Skin epidermis (tissue), 12 donors: ENCODE results near the gene GGT5.
"Not testable (repeated sequence)": the region's sequence is repeated elsewhere in the genome, so short reads cannot be mapped to it uniquely, and the experiment has no call there.

Experiments
- H3K27ac ChIP-seq, 21 experiments: fragments of 200-600 bp; sonication (generic) in 11 of 21; one replicate each; pipeline ENCODE4 v1.5.0; 2020; ENCODE audit warnings: mild to moderate bottlenecking in 3 of 21, inconsistent platforms in 2 of 21, moderate library complexity in 2 of 21
- H3K4me3 ChIP-seq, 7 experiments: fragments of 200-600 bp; sonication (generic) in 2 of 7; one replicate each; pipeline ENCODE4 v1.5.0; 2020; ENCODE audit warnings: inconsistent platforms in 2 of 7, mild to moderate bottlenecking in 2 of 7, moderate library complexity in 1 of 7

Gene GGT5

DNA sequence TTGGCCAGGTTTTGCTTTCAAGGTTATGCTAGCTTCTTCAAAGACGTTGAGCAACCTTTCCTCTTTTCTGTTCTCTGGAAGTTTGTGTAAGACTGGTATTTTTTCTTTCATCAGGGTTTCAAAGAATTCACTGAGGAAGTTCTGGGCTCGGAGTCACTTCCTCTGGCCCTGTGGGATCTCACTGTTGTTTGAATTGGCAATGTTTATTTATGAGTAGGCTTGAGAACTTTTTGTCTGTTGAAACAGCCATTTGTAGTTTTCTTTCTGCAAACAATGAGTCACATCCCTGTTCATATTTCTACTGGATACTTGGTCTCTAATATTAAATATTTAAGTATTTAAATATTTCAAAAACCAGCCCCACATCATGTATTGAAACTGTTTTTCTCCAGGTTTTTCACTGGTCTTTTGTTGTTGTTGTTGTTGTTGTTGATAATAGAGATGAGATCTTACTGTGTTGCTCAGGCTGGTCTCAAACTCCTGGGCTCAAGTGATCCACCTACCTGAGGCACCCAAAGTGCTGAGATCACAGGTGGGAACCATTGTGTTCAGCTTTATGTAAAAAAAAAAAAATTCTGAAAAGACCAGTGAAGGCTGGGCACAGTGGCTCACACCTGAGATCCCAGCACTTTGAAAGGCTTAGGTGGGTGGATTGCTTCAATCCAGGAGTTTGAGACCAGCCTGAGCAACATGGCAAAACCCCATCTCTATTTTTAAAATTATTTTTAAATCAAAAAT, 36.7 kb downstream of the GGT5 start:
- Histone ChIP-seq H3K27ac (peak overlapping the region in 20 of 21 experiments; percentile 55 to 90 (median 79)), H3K4me3 (no peak overlapping the region)

DNA sequence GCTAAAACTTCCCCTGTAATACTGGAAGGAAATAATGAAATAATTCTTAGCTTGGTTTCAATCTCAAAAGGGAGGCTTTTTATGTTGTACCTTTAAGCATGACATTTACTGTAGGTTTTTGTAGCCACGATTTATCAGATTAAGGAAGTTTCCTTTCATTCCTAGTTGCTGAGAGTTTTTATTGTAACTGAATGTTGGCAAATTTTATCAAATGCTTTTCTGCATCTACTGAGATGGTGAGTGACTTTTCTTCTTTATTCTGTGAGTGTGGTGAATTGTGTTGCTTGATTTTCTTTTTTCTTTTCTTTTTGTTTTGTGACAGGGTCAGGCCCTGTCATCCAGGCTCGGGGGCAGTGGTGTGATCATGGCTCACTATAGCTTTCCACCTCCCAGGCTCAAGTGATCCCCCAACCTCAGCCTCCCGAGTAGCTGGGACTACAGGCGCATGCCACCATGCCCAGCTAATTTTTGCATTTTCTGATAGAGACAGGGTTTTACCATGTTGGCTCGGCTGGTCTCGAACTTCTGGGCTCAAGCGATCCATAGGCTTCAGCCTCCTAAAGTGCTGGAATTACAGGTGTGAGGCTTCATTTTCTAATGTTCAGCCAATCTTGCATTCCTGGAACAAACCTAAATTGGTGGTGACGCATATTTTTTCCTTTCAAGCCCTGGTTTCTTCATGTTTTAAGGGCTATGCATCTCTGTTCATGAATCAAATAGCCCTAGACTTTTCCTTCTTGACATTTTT, 37.4 kb downstream of the GGT5 start:
- peak overlapping the region in 20 of 21 experiments; percentile 55 to 90 (median 78) for H3K27ac ChIP-seq
- H3K4me3 ChIP-seq, result no peak overlapping the region

DNA sequence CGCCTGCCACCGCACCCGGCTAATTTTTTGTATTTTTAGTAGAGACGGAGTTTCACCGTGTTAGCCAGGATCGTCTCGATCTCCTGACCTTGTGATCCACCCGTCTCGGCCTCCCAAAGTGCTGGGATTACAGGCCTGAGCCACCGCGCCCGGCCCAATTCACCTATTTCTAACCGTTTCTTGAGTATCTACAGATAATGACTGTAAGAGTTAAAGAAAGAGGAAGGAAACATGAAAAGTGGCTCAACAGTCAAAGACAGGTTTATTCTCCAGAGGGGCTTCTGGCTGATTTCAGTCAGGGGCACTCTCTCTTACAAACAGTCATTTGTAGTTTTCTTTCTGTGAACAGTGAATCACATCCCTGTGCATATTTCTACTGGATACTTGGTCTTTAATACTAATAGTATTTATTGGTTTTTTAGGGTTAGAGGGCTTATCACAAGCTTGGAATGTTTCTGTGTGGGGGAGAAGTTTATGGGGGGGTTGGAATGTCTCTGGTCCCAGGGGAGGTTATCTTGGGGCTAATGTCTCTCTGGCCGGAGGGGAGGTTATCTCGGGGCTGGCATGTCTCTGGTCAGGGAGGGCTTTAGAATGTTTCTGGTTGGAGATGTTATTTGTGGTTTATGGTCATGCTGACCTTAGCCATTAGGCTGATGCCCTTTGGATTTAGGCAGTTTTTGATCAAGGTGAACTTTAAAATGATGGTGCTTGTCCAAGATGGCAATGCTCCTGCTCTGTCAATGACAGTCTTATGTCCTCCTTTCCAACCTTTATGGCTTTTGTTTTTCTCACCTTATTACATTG, 38.2 kb downstream of the GGT5 start:
- not testable (repeated sequence) for H3K4me3 ChIP-seq
- H3K27ac ChIP-seq, result peak overlapping the region in 20 of 21 experiments; percentile 55 to 90 (median 78)

DNA sequence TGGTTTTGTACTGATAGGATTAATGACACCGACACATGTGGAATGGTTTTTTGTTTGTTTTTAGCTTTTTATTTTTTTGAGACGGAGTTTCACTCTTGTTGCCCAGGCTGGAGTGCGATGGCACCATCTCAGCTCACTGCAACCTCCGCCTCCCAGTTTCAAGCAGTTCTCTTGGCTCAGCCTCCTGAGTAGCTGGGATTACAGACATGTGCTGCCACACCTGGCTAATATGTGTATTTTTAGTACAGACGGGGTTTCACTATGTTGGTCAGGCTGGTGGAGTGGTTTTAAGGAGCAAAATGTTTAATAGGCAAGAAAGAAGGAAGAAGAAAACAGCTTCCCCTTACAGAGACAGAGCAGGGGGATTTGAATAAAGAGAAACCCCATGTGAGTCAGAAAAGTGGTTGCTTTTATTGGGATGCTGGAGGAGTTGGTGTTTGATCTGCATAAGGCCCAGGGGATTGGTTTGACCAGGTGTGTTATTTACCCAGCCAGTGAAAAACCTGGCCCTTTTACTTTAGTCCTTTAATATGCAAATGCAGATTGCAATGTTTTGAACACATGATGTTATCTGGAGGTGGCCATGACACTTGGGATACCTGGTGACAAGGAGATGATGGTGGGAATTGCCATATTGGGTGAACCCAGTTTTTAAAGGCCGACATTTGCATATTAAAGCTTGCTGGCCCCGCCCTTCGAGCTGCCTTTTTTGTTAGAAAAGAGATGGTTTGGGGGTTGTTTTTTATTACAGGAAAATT, 39.3 kb downstream of the GGT5 start:
- Histone ChIP-seq H3K4me3 (no peak overlapping the region), H3K27ac (peak overlapping the region in 5 of 21 experiments; percentile 22 to 90 (median 82))

DNA sequence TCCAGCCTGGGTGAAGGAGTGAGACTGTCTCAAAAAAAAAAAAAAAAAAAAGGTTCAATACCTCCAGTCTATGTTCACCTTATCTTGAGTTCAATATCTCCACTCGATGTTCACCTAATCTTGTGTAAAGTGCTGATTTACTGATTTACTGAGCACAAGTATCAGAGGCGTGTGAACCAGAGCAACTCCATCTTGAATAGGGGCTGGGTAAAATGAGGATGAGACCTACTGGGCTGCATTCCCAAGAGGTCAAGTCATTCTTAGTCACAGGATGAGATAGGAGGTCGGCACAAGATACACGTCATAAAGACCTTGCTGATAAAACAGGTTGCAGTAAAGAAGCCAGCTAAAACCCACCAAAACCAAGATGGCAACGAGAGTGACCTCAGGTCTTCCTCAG, 41.0 kb downstream of the GGT5 start:
- not testable (repeated sequence) for H3K27ac ChIP-seq, H3K4me3 ChIP-seq

DNA sequence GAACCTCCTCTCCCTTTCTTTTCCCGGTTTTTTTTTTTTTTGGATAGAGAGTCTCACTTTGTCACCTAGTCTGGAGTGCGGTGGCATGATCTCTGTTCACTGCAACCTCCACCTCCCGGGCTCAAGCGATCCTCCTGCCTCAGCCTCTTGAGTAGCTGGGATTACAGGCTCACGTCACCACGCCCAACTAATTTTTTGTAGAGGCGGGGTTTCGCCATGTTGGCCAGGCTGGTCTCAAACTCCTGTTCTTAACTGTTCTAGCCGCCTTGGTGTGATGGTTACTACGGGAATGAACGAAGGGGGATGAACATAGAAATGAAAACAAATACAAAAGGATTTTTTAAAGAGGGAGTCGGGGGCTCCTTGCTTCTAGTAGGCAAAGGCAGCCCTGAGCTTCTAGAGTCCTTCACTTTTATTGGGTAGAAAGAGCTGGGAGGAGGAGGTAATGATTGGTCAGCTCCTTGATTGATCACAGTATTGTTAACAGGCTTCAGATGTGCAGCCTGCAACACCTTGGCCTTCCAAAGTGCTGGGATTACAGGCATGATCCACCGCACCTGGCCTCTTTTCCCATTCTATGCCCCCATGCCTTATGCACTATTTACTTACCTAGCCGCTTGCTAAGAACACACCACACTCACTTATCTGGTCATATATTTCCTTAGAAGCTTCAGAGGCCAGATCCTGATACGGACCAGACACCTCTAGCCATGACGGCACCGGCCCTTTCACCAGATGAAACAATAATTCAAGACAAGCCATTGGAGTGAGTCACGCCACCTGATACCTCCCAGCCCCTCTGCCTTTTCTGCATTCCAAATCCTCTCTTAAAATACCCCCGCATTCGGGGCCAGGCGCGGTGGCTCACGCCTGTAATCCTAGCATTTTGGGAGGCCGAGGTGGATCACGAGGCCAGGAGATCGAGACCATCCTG, 42.9 kb downstream of the GGT5 start:
- Histone ChIP-seq H3K27ac (no peak overlapping the region), H3K4me3 (no peak overlapping the region)

- Histone ChIP-seq H3K27ac (peak overlapping the region in 1 of 21 experiments; percentile 67), H3K4me3 (no peak overlapping the region)
Observed at GRCh38 chr22:24200619-24201212, 44.2 kb downstream of the GGT5 start.

DNA sequence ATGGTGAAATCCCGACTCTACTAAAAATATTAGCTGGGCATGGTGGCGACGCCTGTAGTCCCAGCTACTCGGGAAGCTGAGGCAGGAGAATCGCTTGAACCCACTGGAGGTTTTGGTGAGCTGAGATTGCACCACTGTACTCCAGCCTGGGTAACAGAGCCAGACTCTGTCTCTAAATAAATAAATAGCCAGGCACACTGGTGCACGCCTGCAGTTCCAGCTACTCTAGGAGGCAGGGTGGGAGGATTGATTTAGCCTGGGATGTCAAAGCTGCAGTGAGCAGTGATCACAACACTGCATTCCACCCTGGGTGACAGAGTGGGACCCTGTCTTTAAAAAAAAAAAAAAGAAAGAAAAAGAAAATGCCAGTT, 46.2 kb downstream of the GGT5 start:
- no peak overlapping the region for H3K4me3 ChIP-seq
- H3K27ac ChIP-seq, result peak overlapping the region in 7 of 21 experiments; percentile 18 to 54 (median 31)

- Histone ChIP-seq H3K4me3 (no peak overlapping the region), H3K27ac (no peak overlapping the region)
Observed at GRCh38 chr22:24191893-24192292, 53.0 kb downstream of the GGT5 start.

DNA sequence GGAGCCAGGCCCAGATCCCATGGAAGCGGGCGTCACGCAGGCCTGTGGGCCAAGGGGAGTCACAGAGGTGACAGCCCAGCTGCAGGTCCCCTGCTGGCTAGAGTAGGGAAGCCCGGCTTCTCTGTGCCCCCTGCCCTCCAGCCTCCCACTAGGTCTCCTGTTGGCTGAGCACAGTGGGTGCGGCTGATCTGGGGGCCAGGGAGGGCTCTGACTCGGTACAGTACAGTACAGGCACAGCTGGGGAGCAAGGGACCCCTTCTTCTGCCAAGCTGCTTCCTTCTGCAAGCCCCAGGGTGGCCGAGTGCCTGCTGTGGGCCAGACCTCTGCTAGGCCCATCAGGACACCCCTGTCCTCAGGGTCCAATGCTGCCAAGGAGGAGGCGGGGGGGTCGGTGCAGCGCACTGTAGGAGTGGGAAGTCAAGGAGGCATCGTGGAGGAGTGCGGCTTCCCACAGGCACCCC, 53.5 kb downstream of the GGT5 start:
- Histone ChIP-seq H3K27ac (peak overlapping the region in 1 of 21 experiments; percentile 24), H3K4me3 (no peak overlapping the region)

DNA sequence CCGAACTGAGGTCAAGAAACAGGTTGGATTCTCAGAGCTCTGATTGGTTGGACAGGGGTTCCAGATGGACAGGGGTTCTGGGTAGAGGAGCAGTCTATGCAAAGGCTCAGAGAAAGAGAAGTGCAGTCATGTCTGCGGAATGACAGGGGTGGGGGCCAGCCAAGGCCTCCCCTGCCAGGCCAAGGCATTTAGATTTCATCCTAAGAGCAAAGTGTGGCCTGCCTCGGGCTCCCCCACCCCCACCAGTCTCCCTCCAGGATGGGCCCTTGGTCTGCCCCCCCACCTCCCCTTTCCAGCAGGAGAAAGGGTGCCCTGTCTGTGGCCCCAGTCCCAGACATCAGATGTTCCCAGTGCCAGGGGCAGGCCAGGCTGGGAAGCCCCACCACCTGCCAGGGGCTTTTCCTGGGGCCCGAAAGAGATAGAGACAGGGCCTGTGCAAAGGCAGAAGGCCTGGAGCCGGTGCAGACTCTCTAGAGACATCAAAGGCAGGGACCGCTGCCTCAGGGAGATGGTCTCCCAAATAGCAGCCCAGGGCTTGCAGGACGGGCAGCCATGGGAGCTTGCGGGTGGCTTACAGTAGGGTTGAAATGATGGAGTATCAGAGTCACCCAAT, 54.2 kb downstream of the GGT5 start:
- Histone ChIP-seq H3K27ac (peak overlapping the region in 3 of 21 experiments; percentile 9 to 54 (median 34)), H3K4me3 (no peak overlapping the region)

DNA sequence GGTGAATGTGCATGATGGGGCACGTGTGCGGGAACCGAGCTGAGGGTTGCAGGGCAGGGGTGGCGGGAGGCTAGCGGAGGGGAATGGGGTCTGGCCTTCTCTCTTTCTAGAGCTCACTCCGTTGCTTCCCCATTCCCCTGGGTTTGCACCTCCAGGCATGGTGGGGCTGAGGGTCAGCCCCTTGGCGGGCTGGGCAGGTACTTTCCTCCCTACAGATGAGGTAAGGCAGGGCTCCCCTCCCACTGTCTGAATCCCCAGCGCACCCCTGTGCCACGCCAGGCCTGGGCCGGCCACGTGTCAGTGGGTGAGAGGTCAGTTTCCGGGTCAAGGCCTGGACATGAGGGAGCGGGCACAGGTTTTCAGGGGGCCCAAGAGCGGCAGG, 54.7 kb downstream of the GGT5 start:
- H3K27ac ChIP-seq, result peak overlapping the region in 4 of 21 experiments; percentile 9 to 51 (median 31)
- no peak overlapping the region for H3K4me3 ChIP-seq

- Histone ChIP-seq H3K27ac (peak overlapping the region in 2 of 21 experiments; percentile 28 to 36), H3K4me3 (no peak overlapping the region)
Observed at GRCh38 chr22:24189249-24190158, 55.4 kb downstream of the GGT5 start.

- Histone ChIP-seq H3K4me3 (no peak overlapping the region), H3K27ac (no peak overlapping the region)
Observed at GRCh38 chr22:24188705-24189248, 56.1 kb downstream of the GGT5 start.

GRCh38 chr22:24187731-24188644, 56.9 kb downstream of the GGT5 start:
- H3K4me3 ChIP-seq, result no peak overlapping the region

More at GRCh38 chr22:24187731-24188644, 56.9 kb downstream of the GGT5 start:
- no peak overlapping the region for H3K27ac ChIP-seq
